GM19351 (cell line): ENCODE data around the gene FAIM2.

Source experiments
- ATAC-seq: cut with Tn5 transposase; IDR thresholded peaks from one replicate; pipeline ENCODE4 v1.9.1; 2021; ENCODE audit warnings: mild to moderate bottlenecking, moderate library complexity; ENCODE audit not compliant: unreplicated experiment

The FAIM2 gene

DNA sequence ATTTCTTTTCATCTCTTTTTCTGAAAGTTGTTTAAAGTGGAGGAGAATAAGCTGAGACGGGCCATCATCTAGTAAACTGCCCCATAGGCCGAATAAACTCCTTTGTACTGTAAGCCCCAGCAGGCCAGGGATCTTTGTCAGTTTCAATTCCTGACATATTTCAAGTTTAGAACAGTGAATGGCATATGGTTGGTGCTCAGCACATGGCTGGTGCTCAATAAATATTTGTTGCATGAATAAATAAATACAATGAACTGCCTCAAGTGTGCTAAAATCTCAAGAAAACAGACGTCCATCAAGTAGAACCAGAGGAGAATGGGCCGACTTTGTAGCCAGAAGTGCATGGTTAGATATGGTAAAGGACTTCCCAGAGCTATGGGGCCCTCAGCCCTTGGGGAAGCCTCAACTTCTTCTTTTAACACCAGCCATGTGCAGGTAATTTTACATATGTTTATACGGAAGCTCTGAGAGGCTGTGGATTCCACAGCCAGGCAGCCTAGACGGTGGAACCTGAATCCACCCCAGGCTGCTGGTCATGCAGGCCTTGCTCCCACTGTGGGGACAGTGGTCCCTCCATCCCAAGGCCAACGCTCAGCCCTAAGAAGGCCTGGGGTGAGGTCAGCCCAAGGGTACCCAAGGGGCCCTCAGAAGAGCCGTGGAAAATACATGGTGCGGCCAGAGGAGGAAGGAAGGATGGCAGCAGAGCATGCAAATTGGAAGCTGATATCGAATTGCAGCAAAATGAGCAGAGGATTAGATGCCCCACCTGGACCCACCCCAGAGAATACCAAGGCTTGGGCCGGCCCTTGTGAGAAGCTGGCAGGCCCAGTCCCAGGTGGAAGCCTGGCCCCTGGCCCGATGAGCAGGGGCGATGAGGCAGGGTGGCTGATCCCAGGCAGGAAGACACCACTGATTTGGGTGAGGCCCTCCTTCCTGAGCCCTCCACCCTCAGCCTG is 38.1 kb upstream of the FAIM2 start:
- ATAC-seq, result no peak

DNA sequence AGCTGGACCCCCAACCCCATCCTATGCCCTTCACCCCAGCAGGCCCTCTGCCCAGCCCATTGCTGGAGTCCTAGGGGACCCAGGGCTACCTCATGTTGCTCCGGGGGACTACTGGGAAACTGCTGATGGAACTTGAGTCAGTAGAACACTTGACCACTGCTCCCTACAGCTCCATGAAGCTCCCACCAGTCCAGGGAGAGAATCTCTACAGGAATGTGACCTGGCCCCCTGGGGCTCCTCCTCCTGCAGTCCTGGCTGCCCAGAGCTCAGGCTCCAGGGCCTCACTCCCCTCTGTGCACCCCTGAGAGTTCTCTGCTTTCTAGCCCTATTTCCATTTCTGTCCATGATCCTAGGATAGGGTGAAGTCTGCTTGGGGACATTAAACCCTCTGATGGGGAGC is 36.0 kb upstream of the FAIM2 start:
- no peak for ATAC-seq

DNA sequence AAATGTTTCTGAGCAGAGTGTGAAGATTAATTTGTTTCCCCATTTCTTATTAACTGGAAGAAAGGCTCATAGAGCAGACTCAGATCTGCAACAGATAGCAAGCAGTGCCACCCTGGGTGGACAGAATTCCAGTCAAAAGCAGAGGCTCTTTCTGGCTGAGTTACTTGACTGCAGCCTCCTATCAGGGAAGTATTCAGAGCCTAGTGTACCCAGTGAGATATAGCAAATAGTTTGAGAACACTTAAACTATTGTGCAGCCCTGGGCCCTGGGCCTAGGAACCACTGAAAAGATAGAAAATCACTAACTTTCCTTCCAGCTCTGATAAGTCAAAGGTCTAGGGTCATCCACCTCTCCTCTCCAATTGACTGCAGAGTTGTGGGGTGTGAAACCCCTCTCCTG is 35.6 kb upstream of the FAIM2 start:
- ATAC-seq, result no peak

DNA sequence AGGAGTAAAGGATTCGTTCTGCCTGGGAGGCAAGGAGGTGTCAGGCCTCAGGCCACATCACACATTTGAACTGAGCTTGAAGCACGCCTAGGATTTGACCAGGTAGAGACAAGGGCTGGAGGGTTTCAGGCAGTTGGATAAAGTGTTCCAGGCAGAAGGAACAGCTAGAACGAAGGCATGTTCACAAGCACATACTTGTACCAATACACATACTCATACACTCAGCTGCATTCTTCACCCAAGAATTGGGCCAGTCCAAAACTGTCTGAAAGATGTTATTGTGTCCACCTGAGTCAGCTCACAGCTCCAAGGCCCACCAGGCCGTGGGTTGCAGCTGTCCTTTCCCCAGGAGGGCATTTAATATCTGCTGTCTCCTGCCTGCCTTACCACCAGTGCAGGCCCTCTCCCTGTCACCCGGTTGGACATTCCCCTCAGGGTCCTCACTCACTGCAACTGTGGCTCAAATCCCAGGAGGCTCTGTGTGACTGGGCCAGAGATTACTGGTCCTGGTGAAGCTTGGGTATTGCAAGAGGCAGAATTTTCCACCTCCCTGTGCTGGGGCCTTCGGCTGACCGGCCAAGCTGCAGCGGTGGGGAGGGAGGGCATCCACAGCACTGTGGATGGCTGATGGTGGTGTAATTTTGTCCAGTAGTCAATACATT is 34.1 kb upstream of the FAIM2 start:
- ATAC-seq, result no peak

DNA sequence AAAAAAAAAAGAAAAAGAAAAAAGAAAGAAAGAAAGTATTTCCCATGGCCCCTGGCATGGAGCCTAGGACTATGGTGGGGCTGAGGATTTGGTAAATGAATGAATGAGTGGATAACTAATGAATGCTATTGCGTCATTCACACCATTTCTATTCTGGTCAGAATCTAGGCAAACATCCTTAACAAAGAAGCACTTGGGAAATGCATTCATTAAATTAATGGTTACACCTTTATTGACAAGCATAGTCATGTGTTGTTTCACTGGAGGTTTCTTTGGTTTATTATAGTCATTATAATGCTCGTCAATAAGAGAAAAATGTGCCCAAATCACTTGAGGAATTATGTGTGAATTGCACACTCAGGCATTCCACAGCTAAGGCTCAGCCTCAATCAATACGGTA is 33.2 kb upstream of the FAIM2 start:
- no peak for ATAC-seq

DNA sequence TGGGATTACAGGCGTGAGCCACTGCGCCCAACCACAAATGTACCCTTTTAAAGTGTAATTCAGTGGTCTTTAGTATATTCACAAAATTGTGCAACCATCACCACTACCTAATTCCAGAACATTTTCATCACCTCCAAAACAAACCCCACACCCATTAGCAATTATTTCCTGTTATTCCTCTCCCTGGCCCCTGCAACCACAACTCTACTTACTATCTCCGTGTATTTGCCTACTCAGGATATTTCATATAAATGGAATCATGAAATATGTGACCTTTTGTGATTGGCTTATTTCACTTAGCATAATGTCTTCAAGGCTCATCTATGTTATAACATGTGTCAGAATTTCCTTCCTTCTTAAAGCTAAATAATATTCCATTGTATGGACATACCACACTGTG is 30.8 kb upstream of the FAIM2 start:
- no peak for ATAC-seq

DNA sequence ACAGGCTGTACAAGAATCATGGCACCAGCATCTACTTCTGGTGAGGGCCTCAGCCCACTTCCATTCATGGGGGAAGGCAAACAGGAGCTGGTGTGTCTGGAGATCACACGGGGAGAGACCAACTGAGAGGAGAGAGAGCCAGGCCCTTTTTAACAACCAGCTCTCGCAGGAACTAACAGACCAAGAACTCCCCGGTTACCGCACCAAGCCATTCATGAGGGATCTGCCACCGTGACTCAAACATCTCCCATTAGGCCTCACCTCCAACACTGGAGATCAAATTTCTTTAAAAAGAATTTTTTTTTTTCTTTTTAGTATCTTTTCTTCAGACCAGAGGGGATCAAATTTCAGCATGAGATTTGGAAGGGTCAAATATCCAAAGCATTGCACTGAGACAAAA is 30.1 kb upstream of the FAIM2 start:
- no peak for ATAC-seq

DNA sequence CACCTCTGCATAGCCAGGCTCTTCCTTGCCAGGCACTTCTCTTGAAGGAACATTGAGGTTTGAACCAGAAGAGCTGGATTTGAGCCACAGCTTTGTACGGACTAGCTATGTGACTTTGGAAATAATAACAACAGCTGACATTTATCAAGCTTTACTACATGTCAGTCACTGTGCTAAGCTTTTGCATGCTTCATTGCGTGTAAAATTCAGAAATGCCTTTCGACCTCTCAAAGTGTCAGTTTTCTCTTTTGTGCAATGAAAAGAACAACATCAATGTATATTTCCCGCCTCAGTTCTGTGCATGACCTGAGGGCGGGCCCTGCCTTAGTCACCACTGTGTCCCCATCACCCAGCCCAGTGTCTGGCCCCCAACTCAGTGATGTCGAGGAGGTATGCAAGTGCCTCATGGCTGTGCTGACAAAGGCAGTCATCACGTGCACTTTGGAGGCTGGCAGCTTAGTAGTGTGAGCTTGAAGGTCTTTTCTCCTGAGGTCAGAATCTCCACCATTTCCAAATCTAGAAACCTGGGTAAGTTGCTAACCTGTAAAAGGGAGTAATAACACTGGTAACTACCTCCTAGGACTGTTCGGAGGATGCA is 28.9 kb upstream of the FAIM2 start:
- no peak for ATAC-seq

DNA sequence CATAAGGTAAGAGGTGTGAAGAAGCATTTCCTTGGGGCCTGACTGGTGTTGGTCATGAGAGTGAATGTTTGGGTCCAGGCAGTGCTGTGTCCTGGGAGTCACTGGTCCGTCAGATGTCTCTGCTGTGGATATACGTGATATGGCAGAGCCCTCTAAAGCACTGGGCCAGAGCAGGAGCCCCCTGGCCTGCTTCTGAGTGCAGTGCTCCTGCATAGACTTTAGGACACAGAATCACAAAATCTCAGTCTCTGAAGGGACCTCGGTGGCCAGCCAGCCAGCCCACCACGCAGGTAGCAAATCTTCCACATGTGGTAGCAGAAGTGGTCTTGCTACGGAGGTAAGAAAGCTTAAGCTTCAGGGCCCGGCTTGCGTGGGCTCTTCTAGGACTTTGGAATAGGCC is 28.3 kb upstream of the FAIM2 start:
- ATAC-seq, result no peak

DNA sequence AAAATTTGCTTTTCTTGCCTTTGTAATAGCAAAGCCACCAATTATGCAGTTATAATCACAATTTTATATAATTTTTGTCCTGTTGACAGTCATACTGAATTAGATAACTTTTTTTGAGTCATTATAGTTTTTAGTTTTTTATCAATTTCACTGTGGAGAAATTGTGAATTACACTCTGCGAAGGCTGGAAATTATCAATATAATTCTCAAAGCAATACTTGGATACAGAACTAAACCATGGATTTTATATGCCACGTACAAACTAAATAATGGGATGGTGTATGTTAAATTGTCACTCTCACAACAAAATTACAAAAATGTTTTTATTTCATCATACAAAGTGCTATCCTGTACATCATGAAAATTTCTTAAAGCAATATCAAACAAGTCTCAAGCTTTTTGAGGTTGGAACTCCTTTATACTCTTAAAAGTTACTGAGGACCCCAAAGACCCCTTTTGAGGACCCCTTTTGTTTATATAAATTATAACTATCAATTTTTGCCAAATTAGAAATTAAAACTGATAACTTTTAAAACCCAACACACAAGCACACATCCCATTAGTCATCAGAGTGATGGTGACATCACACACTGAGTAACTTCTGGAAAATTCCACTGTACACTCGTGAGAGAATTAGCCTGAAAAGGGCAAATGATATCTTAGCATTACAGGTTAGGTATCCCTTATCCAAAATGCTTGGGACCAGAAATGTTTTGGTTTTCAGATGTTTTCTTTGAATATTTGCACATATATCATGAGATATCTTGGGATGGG is 27.0 kb upstream of the FAIM2 start:
- ATAC-seq, result no peak

DNA sequence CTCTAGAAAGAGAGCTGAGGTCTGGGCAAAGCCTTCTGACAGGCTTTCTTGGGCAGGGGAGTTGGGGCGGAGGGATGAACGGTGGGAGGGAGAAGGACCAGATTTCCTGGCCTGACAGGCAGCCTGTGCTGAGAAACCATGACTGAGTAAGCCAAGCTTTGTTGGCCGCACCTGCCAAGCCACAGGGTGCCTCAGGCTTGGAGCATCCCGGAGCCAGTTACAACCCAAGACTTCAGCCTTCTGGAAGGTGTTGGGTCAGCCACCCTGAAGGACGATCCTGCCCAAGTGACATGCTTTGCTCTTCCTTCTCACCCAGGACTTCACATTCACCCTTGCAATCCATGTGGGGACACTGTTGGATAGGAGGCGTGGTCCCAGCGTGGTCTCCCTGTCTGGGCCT is 25.9 kb upstream of the FAIM2 start:
- no peak for ATAC-seq

DNA sequence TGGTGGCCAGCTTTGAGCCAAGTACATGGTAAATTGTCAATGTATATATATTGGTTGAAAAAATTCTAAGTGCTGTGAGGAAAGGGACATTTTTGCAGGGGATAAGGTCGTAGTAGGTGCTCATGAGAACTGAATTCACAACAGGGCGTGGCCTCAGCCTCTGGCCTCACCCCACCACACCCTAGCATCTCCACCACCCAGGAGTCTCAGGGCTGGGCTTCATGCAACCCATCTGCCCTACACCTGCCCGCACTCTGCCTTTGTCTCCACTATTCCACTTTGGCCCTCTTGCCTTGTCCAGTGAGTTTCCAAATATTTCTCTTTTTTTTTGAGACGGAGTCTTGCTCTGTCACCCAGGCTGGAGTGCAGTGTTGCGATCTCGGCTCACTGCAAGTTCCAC is 24.8 kb upstream of the FAIM2 start:
- no peak for ATAC-seq

DNA sequence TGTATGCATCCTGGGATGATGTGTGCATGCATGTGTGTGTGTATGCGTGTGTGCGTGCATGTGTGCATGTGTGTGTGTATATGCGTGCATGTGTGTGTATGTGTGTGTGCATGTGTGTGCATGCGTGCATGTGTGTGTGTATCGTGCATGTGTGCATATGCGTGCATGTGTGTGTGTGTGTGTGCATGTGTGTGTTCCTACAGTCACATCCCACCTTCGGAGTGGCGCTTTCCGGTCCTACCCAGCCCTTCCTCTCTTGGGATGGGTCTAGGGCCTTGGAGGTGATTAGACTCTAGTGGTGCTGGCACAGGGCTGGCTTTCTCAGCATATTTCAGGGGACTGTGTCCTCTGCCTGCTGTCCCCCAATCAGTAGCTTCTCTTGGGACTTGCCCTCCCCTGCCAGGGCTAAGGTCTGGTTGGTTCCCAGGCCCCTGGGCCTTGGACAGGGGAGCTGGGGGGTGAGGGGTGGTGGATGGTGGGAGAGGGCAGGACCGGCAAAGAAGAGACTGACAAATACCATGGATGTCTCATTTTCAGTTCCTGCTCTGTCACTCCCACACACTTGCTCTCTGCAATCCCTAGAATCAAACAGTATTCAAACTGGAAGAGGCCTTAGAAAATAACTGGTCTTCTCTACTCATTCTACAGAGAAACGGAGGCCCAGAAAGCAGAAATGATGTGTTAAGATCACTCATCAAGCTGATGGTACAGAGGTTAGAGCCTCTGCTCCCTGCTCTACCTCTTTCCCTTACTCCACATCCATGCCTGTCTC is 21.9 kb upstream of the FAIM2 start:
- no peak for ATAC-seq

DNA sequence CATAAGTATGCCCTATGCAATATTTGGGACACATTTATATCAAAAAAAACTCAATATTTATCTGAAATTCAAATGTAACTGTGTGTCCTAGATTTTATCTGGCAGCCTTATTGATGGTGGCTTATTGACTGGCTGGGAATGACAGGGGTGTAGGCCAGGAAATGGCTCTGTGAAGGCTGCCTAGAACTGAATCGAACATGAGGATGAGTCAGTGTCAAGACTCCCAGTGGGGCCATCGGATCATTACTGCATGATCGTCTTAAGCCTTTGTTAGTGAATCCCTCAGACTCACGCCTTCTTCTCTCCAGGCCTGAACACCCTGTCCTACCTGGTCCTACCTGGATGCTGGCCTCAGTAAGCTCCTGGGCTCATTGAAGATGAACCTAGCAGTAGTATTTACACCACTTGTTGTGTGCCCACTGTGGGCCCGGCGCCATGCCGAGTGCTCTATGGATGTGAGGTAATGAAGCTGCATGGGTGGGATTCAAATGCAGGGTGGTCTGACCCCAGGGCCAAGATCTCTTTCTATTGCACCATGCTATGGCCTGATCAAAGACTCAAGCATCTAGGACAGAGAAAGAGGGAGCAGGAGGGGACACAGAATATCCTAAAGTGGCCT is 21.0 kb upstream of the FAIM2 start:
- no peak for ATAC-seq

DNA sequence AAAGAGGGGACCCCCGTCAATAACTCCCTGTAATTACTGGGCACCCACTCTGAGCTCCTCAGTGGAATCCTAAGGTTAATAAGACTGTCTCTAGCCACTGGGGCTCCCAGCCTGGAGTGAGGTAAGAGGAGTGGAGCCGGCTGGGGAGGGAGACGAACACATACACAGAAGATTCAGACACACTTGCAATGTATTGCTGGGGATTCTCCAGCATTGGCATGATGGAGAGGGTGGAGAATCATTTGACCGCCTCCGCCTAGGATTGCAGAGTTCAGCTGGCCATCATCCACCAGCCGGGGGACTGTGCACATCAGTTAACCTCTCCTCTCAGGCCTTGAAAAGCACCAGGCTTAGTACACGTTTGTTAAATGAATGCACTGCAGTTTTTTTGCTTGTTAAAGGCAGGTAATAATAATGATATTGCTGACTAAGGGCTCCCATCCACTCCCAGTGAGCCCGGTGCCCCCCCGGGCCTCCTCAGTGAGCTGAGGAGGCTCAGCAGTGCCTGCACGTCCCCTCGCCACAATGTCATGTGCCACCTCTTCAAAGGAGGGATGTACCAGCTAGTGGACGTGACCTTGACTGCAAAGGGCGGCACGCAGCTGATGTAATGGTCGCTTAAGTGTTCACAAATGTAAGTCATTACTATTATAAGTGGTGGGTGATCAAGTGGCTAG is 20.3 kb upstream of the FAIM2 start:
- ATAC-seq, result no peak

DNA sequence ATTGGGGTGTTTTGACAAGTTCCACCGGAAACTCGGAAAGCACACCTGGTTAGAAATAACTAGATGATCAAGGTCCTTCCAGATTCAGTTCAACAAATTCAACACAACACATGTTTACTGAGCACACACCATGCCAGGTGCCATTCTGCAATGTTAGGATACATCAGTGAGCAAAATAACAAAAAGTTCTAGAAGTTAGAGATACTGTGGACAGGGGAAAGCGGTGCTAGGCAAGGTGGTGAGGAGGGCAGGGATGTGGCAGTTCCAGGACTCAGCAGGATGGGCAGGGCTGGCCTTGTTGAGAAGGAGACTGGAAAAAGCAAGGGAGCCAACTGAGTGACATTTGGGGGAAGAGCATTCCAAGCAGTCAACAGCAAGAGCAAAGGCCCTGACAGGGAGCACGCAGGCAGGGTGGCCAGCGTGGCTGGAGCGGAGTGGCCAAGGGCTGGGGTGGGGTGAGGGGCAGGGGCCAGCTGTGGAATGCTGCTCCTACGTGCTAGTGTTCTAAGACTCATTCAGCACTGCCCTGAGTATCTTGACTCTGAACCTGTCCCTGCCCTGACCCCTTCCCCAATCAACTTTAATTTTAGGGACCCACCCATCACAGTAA is 19.4 kb upstream of the FAIM2 start:
- no peak for ATAC-seq

DNA sequence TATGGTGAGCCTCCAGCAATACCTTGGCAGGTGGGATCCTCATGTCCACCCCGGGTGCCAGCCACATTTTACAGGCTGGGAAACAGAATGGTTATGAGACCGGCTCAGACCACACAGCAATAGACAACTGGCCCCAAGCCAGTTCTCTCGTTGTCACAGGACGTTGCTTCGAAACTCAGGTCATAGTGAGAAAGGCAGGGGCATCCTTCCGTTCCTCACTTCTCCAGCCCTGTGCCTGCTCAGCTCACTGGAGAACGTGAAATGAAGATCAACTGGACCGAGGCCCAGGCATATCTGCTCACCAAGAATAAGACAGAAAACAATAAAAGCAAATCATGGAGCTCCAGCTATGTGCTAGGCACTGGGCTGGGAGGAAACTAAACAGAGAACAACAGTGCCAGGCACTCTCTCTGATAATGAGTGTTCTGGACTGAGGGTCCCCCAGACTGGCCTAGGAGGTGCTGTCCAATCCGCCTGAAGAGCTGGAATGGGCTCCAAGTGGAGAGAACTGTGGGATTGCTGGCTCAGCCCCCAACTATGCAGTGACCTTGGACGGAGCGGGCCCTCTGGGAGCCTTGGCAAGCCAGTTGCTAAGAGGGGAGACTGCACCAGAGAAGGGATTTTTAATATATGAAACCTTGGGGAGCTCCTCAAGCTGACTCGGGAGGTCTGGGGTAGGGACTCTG is 18.8 kb upstream of the FAIM2 start:
- ATAC-seq, result no peak

DNA sequence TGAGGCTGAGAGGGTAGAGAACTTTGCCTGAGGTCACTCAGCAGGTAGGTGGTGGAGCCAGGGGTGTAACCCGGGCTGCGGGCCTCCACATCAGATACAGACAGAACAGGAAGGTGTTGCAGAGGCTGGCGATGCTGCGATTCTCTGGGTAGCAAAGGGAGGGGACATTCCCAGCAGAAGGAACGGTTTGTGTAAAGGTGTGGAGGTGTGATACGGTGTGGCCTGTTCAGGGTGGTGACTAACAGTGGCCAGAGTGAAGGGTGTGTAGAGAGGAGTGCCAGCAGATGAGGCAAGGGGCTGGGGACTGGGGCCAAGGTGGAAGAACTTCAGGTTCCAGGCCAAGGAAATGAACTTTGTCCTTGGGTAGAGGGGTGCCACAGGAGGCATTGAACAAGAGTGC is 18.2 kb upstream of the FAIM2 start:
- ATAC-seq, result no peak

DNA sequence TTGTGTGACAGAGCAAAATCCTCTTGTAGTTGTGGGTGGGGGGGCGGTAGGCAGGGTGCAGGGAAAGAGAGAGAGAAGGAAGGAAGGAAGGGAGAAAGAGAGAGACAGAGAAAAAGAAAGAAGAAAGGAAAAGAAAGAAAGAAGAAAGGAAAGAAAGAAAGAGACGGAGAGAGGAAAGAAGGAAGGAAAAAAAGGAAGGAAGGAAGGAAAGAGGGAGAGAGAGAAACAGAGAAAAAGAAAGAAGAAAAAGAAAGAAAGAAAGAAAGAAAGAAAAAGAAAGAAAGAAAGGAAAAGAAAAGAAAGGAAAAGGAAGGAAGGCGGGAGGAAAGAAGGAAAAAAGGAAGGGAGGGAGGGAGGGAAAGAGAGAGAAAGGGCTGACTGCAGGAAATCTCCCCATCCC is 17.6 kb upstream of the FAIM2 start:
- no peak for ATAC-seq
